GM19043 (cell line): ENCODE results near the gene ACCS.

Experiments used
- ATAC-seq: cut with Tn5 transposase; IDR thresholded peaks from one replicate; pipeline ENCODE4 v1.9.1; 2021; ENCODE audit warnings: low read depth; ENCODE audit not compliant: unreplicated experiment

The ACCS gene, protein sequence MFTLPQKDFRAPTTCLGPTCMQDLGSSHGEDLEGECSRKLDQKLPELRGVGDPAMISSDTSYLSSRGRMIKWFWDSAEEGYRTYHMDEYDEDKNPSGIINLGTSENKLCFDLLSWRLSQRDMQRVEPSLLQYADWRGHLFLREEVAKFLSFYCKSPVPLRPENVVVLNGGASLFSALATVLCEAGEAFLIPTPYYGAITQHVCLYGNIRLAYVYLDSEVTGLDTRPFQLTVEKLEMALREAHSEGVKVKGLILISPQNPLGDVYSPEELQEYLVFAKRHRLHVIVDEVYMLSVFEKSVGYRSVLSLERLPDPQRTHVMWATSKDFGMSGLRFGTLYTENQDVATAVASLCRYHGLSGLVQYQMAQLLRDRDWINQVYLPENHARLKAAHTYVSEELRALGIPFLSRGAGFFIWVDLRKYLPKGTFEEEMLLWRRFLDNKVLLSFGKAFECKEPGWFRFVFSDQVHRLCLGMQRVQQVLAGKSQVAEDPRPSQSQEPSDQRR

DNA sequence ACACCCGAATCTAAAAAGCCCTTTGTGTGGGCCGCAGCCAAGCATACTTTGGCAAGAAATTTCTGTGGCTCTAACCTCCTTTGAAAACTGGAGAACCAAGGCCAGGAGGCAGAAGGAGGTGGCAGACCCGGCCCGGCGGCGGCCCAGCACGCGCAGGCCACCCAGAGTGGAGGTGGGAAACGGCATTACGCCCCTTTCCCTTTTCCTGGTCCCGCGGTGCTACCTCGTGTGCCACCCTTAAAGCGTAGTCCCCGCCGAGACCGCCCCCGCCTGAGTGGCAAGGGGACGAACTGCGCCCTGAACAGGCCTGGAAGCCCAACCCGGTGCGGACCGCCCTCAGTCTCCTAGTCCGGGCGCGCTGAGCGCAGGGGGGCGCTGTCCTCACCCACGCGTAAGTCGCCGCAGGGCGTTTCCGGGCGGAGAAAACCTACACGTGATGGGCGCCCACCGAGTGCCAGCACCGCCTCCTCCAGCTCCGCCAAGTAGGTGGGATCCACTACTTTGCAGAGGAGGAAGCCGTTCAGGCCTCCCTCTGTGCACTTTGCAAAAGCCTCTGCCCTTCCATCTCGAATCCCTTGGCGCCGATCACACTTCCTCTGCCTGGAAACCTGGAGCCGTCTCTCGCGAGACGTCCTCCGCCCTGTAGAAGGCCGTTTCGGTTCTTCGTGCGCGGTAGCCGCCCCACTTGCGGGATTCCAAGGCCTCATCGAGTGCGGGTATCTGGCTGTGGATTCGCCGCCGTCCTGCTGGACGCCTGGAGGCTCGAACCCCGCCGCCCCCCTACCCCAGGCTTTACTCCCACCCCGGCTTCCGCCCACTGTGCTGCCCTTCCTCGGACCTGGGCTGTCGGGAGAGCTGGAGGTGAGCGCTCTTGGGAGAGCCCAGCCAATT, at the start of gene ACCS:
Gene ACCS, plus strand, starts transcription at position 430 of the 891 bp plus-strand sequence. CDS start 1,358 bp downstream, outside the sequence.
- peak; percentile 96 for ATAC-seq

DNA sequence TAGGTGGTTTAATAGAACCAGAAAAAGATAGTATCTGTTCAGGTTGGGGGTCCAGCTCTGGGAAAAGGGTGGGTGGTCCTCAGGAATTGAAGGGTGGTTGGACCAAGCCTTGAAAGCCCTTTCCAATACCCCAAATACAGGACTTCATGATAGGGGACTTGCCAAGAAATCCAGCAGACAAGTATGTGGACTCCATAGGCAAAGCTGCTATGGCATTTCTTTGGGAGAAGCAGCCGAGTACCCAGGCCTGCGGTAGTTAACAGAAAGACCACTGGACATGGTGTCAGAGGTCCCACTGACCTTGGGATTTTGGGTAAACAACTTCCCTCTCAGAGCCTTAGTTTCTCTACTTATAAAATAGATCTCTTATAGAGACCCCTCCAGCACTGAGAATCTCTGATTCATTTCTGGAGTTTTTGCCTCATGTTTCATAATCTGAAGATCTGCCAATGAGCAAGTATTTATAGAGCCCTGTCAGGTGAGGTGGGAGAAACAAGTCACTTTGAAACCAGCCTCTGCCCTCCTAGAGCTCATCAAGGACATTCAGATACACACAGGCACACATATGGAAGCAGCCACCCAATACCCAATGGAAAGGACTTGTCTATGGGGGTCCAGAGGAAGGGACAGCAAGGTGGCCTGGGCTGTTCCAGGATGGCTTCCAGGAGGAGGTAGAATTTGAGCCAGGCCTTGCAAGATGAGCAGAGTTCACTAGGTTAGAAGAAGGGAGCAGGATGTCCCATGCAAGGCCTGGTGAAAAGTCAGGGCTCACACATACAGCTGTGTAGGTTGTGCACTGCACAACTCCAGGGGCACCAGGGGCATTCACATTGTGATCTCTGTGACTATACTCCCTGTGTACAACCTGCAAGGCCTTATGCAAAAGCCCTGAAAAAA, 49.3 kb upstream of the ACCS start:
- no peak for ATAC-seq

DNA sequence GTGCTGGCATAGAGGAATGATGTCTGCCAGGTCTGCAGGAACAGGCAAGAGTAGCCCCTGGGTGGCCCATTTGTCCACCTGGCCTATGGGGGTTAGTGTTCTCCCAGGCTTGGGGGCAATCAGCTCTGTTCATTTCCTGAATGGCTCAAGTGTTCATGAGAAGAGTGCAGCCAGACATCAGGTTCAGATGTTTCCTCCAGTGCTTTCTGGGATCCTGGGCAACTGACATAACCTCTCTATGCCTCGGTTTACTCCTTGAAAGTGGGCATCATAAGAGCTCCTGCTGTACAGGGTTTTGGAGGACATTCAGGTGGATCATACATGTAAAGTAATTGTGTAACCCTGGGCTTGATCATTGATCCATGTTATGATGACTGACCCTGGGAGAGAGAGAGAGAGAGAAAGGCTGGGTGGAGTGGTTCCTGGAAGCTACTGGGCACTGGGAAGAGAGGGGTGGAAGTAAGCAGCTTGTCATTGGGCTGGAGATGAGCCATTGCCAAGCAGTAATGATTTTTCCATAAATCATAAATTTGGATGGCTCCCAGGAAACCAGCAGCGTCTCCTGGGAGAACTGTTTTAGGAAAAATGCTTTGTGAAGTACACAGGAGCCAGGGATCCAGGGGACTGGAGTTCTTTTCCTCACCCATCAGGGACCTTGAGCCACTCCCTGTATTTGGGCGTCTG, 48.5 kb upstream of the ACCS start:
- ATAC-seq, result no peak

DNA sequence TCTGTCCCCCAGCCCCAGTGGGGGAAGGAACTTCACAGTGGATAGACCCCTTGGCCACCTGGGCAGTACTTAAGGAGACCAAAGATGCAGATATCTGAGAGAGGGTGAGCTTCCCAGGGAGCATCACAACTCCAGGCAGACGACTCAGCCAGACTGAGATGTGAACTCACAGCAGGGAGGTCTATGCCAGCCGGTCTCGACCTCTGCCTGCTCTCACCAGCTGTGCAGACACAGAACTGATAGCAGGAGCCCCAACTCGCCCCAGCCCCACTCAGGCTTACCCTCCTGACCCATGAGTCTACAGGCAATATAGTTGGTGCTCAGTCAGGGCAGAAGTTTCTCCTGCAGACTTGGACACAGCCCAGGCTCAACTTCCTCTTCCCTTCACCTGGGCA, 47.9 kb upstream of the ACCS start:
- no peak for ATAC-seq

DNA sequence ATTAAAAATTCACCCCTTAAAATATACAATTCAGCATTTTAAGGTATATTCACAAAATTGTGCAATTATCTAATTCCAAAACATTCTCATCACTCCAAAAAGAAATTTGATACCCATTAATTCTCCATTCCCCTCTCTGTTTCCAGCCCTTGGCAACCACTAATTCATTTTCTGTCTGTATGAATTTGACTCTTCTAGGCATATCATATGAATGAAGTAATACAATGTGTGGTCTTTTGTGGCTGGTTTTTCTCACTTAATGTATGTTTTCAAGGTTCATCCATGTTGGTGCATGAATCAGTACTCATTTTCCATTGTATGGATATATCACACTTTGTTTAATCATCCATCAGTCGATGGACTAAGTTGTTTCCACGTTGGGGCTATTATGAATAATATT, 47.2 kb upstream of the ACCS start:
- ATAC-seq, result no peak

DNA sequence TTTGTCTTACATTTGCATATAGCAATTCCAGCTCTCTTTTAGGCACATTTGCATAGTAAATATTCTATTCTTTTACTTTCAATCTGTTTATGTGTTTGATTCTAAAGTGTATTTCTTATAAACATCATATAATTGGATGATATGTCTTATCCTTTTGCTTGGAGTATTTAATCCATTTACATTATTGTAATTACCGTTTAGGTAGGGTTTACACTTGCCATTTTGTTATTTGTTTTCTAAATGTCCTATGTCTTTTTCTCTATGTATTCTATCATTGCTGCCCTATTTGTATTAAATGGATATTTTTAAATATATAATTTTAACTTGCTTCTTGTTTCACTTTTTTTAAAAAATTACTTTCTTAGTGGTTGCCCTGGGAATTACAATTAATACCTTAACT, 41.1 kb upstream of the ACCS start:
- ATAC-seq, result no peak

DNA sequence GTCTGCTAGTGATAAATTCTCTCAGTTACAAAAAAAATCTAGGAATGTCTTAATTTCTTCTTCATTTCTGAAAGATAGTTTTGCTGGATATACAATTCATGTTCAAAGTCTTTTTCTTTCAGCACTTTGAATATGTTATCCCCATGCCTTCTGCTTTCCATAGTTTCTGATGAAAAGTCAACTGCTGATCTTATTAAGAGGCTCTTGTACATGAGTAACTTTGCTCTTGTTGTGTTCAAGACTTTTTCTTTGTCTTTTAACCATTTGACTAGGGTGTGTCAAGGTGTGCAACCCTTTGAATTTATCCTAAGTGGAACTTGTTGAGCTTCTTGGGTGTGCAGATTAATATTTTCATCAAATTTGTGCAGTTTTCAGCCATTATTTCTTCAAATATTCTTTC, 40.3 kb upstream of the ACCS start:
- ATAC-seq, result no peak

DNA sequence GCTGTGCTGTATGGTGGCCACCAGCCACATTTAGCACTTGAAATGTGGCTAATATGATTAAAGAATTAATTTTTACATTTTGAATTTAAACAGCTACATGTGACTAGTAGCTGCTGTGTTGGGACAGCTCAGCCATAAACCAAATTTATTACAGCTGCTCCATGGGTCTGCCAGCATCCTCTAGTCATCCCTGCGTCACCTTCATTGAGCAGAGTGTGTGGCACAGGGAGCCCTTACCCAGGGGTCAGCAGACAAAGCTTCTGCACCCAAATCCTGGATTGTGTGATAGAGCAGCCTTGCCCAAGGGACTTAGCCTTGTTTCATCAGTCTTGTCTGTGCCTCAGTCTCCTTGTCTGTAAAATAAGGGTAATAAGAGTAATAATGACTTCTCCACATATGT, 37.7 kb upstream of the ACCS start:
- no peak for ATAC-seq

DNA sequence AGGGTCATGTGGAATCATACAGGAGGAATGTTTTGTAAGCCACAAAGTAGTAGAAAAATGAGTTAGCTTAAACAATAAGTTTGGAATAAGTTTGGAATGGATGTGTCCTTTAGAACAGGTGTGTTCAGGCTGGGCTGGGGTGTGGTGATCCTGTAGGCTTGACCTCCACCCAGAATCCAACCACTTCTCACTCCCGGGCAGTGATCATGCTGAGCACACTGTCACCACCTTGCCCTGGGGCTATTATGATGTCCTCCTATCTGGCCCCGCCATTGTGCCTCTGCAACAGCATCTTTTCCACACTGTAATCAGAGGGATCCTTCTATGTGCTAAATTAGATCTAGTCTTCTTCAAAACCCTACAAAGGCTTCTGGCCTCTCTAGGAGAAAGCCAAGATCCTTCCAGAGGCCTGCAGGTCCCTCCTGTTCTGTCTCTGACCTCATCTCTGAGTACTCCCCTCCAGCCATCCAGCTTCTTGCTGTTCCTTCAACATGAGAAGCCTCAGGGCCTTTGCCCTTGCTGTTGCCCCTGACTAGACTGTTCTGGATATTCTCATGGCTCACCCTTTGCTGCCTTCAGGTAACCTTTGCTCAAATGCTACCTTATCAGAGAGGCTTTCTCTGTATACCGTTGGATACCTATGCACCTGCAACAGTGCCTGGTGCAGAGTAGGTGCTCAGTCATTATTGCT, 37.1 kb upstream of the ACCS start:
- no peak for ATAC-seq

DNA sequence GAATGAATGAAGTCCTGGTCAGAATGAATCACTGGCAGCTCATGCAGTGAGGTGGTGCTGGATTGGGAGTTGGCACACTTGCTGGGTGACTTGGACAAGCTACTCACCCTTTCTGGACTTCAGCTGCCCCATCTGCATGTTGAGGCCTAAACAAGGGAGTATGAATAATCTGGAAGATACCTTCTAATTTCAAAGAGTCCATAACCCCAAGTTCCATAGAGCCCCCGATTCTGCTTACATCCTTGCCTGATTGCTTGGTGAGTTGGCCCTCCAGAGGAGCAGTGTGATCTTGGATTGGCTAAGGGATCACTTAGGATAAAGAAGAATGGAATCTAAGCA, 36.6 kb upstream of the ACCS start:
- no peak for ATAC-seq

DNA sequence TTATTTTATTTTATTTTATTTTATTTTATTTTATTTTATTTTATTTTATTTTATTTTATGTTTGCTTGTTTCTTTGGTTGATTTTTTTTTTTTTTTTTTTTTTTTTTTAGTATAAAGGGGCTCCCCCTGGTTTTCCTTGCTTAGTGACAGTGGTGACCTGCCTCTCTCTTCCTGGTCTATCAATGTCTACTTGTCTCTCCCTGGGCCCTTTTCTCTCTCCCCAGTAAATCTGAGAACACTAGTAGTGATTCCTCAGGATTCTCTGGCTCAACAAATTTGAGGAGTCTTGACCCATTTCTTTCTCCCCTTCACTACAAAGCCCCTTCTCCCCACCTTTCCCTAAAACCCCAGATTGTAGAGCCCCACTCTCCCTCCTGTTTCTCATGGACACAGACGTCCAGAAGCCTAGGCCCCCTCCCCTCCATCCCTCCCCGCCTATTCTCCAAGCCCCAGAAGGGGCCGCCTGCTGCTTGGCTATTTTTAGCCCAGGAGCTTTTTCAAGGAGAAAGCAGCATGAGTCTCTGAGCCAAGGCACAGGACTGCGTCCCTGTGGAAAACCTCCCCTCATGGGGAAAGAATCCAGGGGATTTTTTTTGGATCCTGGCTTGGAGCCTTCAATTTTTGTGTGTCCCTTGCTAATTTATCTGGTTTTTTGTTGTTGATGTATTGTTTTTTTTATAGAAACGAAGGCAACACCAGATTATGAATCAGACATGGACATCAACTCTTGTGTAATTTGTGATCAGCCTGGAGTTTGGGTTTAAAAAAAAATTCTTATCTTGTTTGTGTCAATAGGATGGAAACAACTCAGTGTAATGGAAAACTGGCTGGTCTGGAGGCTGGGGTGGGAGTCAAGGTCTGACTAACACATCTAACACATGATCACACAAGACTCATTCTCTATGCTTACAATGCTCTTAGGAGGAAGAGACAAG, 35.8 kb upstream of the ACCS start:
- ATAC-seq, result no peak

DNA sequence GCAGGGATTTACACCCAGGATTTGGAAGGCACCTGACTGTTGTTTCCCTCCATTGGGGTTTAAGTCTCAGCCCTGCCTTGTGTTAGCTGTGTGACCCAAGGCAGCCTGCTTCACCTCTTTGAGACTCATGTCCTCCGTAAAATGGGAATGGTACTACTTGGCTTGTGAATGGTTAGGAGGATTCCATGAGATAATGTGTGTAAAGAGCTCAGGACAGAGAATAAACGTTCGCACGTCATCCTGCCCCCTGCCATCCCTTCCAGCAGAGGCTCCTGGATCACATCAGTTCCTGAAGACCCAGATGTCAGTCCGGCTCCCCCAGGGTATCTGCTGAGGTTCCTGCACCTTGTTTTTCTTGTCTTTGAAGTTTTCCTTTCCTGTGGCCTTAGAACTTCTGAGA, 35.1 kb upstream of the ACCS start:
- ATAC-seq, result no peak

DNA sequence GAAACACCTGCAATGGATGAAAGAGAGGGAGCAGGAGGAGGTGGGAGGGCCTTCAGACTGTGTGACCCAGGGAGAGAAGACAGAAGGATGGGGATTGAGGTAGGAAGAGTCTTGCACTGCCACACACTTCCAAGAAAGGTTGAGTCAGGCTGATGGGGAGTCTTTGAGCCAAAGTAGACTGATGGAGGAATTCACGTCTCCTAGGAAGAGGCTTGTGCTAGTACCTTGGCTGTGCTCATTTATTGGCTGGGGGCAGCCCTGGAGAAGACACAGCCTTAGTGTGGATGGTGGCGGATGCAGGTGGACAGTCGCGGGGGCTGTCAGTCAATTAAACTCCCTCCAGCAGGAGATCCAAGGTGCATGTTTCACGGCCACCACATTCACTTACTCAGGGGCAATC, 34.5 kb upstream of the ACCS start:
- ATAC-seq, result no peak

DNA sequence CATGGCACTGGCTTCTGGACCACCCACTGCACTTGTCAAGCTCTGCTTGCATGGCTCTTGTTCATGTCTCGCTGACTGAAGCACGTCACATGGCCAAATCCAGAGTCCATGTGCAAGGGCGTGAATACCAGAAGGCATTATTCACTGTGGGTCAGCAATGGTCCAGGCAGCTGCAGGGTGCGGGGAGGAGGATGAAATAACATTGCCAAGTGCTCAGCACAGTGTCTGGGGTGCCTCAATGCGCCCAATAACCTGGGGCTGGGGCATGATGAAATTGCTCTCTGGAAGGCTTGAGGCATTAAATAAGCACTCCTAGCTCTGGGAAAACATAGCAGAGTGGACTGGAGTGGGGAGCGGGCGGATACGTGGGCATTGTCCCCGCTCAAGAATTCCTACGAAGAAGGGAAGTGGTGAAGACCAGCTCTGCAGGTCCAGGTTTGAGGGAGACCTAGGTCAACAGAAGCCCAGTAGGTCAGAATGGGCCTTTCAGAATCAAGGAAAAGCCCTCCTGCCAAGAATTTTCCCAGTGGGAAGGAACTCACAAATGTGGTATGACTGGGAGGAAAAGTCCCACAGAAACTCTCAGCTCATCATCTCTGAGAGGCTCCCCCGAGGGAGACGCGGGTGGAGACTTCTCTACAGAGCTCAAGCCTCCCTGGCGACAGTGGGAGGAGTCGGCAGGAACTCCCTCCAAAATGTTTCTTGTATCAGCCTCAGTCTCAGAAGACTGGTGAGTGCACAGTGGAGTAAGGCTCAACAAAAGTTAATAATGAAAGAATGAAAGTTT, 33.6 kb upstream of the ACCS start:
- no peak for ATAC-seq

DNA sequence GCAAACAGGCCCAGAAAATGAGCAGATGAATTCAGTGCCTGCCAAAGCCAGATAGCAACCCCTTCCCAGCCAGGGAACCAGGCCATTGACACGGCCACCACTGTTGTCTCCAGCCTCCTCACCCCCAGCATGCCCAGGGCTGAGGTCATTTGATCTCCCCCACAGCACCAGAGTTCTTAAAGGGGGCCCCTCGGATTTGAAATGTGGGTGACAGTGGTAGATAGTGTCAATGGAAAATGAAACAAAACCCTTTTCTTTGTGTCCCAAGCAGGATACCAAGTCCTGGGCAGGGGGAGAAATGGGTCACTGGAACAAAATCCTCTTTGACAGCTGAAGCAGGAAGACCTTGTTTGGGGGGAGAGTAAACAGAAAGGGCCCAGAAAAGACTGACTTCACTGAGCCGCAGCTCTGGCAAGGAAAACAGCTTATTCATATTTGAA, 32.6 kb upstream of the ACCS start:
- no peak for ATAC-seq

DNA sequence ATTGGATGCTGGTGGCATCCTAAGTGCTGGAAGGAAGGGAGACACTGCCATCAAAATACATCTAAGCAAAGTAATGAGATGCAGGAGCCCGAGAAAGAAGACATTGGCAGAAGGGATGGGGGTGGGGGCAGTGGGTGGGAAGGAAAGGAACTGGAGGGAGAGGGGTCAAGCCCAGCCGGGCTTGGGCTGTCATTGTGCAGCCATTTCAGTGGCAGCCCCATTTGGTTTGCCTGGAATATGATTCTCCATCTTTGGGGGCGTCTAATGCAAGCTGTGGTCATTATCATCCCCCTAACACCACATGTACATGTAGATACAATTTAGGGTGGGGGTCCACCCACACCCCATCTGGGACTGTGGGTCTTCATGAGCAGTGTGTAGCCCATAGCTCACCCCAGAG, 32.2 kb upstream of the ACCS start:
- ATAC-seq, result no peak

DNA sequence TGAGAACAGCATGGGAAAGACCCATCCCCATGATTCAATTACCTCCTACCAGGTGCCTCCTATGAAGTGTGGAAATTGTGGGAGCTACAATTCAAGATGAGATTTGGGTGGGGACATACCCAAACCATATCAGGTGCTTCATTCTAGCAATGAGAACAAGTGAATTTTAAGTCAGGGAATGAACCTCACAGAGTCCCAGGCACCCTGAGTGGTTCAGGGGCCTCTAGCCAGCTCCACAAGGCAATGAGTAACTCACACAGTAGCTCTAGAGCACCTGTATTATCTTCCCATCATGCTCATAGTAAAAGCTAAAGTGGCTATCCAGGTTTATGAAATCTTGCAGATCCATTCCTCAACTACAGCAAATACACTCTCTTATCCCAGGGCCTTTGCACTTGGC, 31.4 kb upstream of the ACCS start:
- ATAC-seq, result no peak
